GM21360 (cell line): ENCODE results near the gene ZC3H18.

Experiments
- ATAC-seq: cut with Tn5 transposase; IDR thresholded peaks from one replicate; pipeline ENCODE4 v1.9.1; 2021; ENCODE audit warnings: mild to moderate bottlenecking, moderate library complexity; ENCODE audit not compliant: unreplicated experiment

Gene ZC3H18

GRCh38 chr16:88671806-88672205 is 101.6 kb downstream of the ZC3H18 start:
- ATAC-seq: no peak

GRCh38 chr16:88672776-88673175 is 102.6 kb downstream of the ZC3H18 start:
- ATAC-seq: no peak

- no peak for ATAC-seq
Observed at GRCh38 chr16:88673716-88674379, 103.6 kb downstream of the ZC3H18 start.

GRCh38 chr16:88676502-88677242 is 106.5 kb downstream of the ZC3H18 start:
- no peak for ATAC-seq

GRCh38 chr16:88677721-88678120 is 107.5 kb downstream of the ZC3H18 start:
- ATAC-seq: no peak

GRCh38 chr16:88678224-88678979 is 108.2 kb downstream of the ZC3H18 start:
- no peak for ATAC-seq

GRCh38 chr16:88680554-88681083 is 110.4 kb downstream of the ZC3H18 start:
- ATAC-seq: no peak

GRCh38 chr16:88681084-88681680 is 111.0 kb downstream of the ZC3H18 start:
- peak; percentile 26 for ATAC-seq
